SKM-1 (cell line): ENCODE results near the gene PBXIP1.
"Not testable (repeated sequence)": the region's sequence is repeated elsewhere in the genome, so short reads cannot be mapped to it uniquely, and the experiment has no call there.

Experiments used
- DNase-seq: peaks from one replicate; lab custom pipeline; 2025; ENCODE audit not compliant: unreplicated experiment; lab: John Stamatoyannopoulos, UW

PBXIP1 gene

DNA sequence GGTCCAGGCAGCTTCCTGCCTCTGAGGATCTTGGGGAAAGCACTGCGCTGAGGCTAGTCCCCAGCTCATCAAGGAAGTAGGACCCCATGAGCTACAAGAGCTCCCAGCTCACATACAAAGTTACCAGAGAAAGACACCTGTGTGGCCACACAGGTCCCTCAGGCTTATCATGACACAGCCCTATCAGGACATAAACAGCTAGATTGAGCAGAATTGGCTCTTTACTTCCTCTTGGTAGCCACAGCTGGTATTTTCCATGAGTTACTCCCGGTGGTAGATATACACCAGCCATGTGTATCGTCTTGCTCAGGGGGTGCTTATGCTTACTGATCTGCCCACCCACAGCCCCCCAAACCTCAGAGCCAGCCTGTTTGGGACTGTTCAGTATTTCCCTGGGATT, 38.7 kb upstream of the PBXIP1 start:
- DNase-seq = no peak

DNA sequence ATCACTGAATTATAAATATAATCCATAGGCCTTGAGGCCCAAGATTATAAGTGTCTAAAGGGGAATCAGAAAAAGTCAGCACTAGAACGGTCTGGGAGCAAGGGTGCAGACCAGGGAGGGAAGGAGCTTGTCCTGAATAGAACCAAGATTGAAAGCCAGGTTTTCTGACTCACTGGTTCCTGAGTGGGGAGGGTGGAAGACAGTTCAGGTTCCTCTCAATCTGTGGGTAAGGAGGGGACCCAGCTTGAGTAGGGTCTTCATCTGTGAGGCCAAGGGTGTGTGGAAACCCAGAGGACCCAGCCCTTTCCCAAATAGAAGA, 38.3 kb upstream of the PBXIP1 start:
- DNase-seq = no peak

DNA sequence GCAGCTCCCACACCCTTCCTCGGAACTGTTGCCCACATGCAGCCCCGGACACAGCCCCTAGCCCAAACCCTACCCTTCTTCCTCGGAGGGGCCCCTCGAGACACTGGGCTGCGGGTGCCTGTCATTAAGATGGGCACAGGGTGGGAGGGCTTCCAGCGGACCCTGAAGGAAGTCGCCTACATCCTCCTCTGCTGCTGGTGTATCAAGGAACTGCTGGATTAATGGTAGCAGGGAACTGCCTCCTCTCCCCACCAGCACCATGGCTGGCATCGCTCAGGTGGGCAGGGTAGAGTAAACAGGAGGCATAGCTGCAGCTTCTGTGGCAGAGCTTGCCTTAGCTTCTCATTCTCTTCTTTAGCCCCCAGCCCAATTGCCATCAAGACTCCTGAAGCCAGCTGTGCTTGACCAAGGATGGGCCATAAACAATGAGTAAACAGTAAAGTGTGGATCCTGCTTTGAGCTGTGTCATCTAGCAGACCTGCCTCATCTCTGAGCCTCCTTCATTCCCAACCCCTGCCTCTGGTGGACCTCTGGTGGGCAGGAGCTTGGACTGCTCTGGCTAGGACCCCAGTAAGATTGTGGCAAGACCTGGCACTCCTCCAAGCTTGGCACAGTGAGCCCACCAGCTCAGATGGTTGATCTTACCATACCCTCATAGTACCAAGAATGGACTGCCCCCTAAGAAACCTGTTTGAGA, 37.8 kb upstream of the PBXIP1 start, which contains the start of gene LENEP:
Gene LENEP, plus strand, starts transcription at position 15 of the 697 bp plus-strand sequence. Its CDS starts 22 bp downstream, at position 37.
- DNase-seq = no peak

DNA sequence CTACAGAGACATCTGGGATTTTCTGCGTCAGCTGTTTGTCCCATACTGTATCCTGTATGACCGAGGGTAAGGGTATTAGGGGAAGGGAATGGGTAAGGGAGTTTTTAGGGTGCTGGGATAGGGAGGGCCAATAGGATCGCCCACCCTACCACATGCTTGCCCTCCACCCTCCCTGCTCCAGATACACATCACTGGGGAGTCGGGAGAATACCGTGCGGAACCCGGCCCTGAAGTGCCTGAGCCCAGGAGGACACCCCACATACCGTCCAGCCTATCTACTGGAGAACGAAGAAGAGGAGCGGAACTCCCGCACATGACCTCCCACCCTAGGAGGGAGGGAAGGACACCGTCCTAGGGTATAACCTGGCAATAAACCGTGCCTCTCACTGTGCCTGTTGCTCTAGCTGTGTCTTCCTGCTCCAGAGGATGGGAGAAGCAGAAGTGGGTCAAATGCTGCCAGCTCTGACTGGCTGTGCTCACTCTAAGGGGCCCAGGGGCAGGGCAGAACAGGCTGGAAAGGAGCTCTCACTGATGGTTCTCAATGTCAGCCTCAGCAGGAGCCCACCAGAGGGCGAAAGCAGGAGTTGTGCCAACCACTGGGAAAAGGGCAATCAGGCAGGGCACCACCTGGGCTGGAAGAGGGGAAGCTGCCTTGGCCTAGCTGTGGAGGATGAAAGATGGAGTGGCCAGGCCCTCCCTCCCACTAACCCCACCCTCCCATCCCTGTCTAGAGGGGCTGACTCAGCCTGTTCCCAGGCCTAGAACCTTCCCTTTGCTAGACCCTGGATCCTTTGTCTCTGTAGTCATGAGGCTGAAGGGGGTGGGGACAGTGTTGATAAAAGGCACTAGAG, 37.0 kb upstream of the PBXIP1 start:
- no peak for DNase-seq

DNA sequence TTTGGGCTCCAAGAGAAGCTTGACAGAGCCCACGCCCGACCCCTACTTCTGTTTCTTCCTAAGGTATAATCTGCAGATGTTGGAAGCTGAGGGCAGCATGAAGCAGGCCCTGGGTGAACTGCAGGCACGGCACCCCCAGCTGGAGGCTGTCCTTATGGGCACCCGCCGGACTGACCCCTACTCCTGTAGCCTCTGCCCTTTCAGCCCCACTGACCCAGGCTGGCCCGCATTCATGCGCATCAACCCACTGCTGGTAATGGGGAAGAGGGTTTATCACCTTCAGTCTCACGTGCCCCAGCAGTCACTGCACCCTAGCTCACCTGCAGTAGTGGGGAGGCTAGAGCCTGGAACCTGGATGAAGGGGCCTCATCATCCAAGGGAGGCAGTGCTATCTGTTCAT, 34.4 kb upstream of the PBXIP1 start:
- DNase-seq = no peak

DNA sequence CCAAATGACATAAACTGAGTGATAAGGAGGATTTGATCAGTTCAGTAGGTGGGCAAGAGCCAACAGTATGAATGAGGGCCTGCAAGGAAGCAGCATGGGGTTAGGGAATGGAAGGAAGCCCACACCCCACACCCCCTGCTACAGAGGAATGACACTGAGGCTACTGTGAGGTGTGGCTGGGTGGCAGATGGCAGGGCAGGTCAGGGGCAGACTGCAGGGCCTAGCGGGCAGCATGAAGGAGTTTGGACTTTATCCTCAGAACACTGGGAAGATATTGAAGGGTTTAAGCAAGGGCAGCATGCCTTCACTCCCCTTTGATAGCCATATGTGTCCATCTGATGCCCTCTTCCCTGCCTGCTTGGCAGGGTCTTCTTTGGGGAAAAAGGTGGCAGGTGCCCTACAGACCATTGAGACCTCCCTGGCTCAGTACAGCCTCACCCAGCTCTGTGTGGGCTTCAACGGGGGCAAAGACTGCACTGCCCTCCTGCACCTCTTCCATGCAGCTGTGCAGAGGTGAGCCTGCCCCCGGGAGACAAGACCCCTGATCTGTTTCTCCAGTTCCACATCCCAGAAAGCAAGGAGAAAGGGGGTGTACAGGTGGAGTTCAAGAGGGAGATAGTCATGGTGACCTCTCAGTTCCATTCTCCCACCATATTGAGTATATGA, 33.4 kb upstream of the PBXIP1 start:
- no peak for DNase-seq

DNA sequence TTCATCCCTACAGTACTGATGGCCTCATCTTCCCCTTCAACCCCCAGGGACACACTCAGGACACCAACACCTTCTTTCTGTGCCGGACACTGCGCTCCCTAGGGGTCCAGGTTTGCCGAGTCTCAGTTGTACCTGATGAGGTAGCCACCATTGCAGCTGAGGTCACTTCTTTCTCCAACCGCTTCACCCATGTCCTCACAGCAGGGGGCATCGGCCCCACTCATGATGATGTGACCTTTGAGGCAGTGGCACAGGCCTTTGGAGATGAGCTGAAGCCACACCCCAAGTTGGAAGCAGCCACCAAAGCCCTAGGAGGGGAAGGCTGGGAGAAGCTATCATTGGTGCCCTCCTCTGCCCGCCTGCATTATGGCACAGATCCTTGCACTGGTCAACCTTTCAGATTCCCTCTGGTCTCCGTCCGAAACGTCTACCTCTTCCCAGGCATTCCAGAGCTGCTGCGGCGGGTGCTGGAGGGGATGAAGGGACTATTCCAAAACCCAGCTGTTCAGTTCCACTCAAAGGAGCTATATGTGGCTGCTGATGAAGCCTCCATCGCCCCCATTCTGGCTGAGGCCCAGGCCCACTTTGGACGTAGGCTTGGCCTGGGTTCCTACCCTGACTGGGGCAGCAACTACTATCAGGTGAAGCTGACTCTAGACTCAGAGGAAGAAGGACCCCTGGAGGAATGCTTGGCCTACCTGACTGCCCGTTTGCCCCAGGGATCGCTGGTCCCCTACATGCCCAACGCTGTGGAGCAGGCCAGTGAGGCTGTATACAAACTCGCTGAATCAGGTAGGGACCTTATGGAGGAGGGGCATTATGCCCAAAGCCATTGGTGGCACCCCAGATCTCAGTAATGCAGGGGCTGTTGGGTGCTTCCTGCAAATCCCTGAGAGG, 32.4 kb upstream of the PBXIP1 start:
- no peak for DNase-seq

DNA sequence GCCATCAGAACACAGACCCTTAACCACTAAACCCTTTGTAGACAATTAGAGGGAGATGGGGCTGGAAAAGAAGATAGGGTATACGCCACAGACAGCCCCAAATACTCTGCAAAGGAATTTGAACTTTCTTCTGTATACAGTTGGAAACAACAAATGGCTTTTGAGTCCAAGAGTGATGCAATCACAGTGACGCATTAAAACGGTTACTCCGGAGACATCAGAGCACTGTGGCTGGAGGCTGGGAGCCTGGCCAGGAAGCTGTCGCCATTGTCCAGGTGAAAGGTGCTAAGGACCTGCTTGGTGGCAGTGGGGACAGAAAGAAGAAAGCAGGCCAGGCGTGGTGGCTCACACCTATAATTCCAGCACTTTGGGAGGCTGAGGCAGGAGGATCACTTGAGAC, 31.4 kb upstream of the PBXIP1 start:
- DNase-seq = no peak

DNA sequence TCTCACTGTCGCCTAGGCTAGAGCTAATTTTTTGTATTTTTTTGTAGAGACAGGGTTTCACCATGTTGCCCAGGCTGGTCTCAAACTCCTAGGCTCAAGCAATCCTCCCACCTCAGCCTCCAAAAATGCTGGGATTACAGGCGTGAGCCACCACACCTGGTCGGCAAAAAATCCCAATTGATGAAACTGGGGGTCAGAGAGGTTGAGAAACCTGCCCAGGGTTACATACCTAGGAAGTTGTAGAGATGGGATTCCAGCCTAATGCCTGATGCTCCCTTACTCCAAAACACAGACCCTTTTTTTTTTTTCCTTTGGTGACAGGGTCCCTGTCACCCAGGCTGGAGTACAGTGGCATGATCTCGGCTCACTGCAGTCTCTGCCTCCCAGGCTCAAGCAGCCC, 30.8 kb upstream of the PBXIP1 start:
- DNase-seq = not testable (repeated sequence)

DNA sequence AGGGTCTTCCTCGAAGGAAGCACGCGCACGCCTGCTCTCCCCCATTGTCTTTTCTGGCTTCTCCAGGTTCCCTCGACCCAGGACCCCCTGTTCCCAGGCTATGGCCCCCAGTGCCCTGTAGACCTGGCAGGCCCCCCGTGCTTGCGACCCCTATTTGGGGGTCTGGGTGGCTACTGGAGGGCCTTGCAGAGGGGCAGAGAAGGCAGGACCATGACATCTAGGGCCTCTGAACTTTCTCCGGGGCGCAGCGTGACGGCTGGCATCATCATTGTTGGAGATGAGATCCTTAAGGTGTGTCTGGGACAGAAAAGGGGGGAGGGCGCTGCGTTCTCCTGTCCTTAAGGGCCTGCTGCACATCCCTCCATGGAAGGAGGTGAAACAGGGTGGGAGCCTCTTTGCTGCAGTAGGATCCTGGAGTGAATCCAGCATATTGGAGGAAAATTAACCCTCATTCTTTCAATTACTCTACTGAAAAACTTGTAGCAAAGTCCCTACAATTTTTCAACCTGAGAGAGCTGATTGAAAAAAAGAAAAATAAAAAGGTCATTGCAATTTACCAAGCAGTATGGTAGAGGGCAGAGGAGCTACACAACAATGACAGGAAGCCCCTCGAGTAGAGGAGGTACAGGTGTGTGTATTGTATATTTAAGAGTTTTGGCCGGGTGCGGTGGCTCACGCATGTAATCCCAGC, 28.0 kb upstream of the PBXIP1 start:
- no peak for DNase-seq

DNA sequence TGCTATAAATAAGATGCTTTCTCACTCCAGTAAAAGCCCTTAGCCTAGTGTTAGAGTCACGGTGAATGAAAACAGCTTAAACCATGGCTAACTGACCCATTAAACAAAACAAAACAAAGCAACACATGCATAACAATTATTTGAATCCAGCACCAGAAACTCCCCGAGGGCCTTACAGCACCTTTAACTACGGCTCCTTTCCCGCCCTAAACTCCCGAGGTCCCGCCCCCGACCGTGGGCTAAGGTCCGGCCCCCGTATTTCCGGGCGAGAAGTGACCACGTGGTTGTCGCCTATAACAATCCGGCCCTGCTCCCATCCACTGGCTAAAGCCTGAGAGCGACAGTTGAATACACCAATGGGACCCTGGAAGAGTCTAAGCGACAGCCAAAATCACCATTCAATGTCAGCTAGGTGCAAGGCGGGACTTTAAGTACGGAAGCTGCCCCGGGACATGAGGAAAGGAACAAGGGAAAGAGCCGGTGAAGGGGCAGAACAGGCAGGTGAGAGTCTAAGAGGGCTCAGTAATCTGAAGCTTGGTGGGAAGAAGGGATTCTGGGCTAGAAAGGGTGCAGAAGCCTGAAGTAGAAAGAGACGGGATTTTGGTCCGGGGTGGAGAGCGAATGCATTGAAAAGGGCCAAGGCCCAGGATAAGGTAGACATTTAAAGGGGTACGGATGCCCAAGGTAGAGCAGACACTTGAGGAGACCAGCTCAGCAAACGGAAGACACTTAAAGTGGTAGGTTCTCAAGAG, 27.2 kb upstream of the PBXIP1 start, which contains the start of gene FLAD1:
Gene FLAD1, plus strand, starts transcription at position 448 of the 752 bp plus-strand sequence. CDS start 351 bp downstream, outside the sequence.
- peak; percentile 100 for DNase-seq

DNA sequence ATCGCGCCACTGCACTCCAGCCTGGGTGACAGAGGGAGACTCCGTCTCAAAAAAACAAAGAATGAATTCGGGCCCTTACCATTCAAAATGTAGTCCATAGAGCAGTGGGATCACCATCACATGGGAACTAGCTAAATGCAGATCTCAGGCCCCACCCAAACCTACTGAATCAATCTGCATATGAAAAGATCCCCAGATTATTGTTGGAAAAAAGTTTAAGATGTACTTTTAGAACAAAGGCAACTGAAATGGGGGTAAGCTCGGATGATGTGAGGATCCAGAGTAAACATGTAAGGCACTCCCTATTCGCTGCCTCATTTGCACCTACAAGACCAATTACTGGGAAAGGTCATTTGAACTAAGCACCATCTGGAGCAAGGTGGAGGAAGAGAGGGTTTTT, 26.4 kb upstream of the PBXIP1 start:
- DNase-seq = no peak

DNA sequence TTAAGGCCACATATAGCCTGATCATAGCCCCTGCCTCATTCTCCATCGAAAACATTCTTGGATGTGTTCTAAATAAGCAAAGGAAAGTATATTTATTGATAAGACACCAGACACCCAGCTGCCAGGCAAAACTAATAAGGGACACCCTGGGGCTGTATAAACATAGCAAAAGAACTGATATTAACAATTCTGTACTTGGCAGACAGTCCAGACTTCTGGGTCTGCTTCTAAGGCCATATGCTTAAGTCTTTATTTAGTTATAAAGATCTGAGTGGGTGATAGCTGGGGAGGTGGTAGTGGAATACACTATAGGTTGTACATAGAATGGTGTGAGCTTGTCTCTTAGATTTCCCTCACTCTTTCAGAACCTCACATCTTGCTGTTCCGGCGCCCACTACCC, 22.5 kb upstream of the PBXIP1 start:
- DNase-seq = no peak

DNA sequence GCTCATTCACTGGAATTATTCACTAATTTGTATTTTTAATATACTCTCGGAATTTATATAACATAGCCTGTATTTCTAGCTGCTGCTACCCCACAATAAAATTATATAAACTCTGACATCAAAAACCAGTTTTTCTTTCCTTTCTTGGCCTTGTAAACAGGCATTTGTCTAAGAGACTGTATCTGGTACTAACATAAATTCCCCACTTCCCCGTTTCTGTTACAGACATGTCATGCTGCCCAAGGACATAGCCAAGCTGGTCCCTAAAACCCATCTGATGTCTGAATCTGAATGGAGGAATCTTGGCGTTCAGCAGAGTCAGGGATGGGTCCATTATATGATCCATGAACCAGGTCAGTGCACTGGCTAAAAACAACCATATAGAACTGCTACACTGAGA, 21.9 kb upstream of the PBXIP1 start:
- not testable (repeated sequence) for DNase-seq

DNA sequence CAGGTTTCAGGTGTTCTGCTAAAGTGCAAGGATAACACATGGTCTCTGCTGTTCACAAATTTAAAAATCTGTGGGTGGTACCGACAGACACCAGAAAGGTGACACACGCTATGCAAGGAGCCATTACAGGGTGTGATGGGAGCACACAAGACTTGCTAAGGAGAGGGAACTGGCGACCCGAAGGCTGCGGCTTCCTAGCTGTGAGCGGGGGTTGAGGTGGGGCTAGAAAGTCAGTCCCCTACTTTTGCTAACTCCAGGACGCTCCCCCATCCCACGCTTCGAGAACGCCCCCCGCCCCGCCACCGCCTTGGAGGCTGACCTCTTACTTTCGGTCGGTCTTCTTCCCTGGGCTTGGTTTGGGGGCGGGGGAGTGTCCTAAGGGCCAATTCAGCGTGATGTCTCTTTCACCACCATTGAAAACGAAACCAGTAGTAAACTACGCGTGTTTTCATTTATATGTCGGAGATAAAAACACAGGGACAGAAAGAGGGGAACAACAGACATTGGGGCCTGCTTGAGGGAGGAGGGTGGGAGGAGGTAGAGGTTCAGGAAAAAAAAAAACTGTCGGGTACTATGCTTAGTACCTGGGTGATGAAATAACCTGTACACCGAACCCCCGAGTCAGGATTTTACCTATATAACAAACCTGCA, 19.6 kb upstream of the PBXIP1 start:
- DNase-seq = no peak

DNA sequence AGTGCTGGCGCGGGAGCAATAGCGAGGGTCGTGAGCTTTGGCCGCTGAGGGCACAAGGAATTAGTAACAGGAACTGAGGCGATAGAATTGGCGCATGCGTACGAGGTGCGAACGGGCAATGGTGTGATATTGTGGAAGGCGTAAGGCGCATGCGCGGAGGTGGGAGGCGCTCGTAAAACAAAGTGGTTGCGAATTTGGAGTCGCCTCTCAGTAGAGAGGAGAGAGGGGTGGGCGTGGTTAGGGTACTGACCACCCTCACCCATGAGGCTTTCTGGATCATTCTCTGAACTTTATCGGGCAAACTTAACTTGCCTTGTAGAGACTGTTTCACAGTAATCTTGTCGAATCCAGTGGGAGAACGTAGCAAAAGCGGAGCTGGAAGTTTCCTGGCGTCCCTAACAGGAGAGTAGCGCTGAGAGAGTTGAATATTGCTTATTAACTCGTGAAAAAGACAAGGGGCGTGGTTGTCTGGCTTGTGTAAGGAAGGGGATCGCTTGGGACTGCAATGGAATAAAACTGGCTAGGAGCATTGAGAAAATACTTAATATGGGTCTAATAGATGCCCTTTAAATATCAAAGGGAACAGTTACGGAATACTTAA, 19.0 kb upstream of the PBXIP1 start:
- DNase-seq = peak; percentile 99

DNA sequence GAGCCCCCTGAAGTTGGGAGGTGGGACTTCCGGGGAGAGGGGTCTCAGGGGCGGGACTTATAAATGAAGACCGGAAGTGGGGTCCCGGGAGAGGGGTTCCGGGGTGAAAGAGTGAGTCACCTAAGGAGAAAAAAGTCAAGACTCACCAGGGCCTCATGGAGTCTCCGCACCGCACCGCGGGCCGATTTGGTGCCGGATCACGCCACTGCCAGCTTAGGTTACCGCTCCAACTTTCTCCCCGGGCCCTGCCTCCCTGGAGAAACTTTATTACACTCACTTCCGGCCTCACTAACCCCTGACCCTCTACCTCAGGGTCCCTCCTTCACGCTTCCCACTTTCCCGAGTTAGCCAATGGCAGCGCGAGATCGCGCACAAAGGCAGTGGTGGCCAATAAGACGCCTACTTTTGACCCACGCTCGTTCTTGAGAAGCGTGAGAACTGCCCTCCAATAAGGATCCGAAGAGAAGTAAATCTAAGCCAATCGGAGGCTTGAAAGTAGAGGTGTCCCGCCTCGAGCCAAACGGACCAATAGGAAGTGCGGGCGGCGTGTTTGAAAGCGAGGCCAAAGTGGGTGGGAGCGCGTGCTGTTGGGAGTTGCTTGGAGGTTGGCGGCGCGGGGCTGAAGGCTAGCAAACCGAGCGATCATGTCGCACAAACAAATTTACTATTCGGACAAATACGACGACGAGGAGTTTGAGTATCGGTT, 18.4 kb upstream of the PBXIP1 start, which contains the start of gene CKS1B:
Gene CKS1B, plus strand, starts transcription at position 580 of the 706 bp plus-strand sequence. Its CDS starts 65 bp downstream, at position 645.
- peak; percentile 100 for DNase-seq
